Left renal pelvis (tissue), 4 donors: Measurements from ENCODE around the gene MAK. TPM values are rescaled to one million over a fixed set of nuclear protein-coding genes. Genes with fewer than 3 reads are reported as not detected.
A peak's percentile ranks its signal among the peaks of the same experiment; 100 is the strongest.
"Not testable (repeated sequence)": the region's sequence is repeated elsewhere in the genome, so short reads cannot be mapped to it uniquely, and the experiment has no call there.

Experiments
- DNase-seq, 4 donors: peaks; one replicate each; pipeline ENCODE4 v3.0.0-alpha.2; 2013; ENCODE audit warnings: low read depth in 4 of 4, low spot score in 3 of 4
- polyA plus RNA-seq, 4 donors: library from polyadenylated mRNA; unstranded; fragments of 120-200 nt; gene quantifications; one replicate each; pipeline ENCODE4 v1.2.1, GENCODE V29; 2013; ENCODE audit not compliant: insufficient read length in 4 of 4

The MAK gene
- polyA plus RNA-seq, 4 donors = 0.45 to 2.8 (median 1.4) TPM

DNA sequence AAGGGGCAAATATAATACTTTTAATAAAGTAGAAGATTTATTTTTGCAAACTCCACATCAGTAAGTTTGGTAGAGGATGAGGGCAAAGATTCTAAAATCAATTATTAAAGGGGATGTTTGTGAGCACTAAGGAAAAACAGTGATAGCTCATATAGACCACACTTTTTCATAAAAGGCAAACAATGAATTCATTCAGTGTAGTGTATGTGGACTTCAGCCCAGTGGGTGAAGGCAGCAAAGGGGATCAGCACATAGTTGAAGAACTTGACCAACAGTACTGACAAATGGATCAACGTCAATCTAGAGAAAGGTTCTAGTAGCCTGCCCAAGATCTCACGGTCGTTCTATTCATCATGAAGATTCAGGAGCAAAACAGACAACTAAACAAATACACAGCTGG lies 45.3 kb downstream of the MAK start:
- no peak for DNase-seq

GRCh38 chr6:10792101-10792500 lies 46.2 kb downstream of the MAK start:
- no peak for DNase-seq

GRCh38 chr6:10791673-10792072 lies 46.7 kb downstream of the MAK start:
- DNase-seq = no peak

DNA sequence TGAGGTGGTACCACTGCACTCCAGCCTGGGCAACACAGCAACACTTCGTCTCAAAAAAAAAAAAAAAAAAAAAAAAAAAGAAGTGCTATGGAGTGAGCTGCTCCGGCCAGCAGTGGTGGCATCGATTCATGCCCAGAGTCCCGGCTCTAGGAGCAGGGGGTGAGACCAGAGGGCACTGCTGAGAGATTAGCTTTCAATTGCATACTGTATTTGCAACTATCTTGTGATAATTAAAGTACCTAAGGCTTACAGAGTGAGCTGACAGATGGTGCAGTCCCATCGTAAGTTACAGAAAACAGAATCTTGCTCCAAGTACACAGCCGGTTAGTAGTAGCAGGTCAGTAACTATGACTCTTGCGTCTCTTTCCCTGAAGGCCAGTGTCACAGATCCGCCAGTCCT lies 59.3 kb downstream of the MAK start:
- DNase-seq = no peak

DNA sequence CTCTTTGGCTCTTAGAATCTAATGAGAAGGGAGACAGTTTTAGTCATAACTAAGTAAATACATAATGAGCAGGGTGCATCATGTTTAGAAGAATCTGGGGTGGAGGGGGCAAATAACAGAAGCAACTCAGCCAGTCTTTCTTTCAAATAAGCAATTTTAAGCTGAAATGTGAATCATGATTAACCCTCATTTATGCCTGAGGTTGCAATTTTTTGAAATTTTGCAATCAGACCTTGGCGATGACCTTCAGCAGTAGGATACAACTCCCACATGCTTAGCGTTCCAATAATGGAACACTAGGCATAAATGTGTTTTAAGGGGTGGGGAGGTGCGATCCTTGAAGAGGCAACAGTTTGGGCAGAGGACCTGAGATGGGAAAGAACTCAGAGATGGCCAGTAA lies 60.1 kb downstream of the MAK start:
- DNase-seq = no peak

DNA sequence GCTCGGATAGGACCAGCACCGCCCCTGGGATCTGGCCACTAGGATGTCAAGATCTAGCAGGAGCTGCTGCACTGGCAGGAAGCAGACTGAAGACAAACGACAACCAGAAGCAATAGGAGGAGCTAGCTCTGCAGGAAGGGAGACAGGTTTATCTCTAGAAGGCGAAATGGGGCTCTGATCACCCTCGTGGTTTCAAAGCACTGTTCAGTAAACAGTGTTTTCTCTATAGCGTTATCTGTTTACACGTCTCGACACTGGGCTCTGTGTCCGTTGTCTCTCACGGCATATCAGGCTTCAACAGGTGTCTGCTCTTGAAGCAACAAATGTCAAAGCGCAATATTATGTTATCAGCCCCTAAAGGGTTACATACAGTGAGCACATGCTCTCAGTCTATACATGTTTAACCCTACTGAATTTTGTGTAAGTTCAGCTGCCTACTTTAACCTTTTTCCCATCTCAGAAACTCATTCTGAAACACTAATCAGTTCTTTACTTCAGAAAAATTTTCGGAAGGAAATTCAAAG lies 66.9 kb downstream of the MAK start:
- no peak for DNase-seq

GRCh38 chr6:10769419-10769818 lies 68.9 kb downstream of the MAK start:
- DNase-seq = no peak

DNA sequence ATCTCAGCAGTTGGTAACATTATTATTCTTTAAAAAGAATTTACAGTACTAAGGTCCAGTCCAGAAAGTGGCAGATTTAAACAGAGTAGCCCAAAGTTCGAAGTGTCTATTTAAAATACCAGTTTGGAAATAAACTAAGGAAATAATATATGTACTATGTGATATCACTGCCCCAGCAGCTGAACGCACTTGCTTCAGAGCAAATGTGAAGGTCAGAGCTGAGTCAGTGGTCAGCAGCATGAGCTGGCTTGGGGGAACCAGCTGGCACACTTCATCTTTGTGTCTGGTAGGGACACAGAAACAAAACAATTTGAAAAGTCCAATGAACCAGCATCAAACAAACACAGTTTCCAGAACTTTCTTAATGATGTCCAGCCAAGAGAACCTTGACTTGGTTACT lies 75.3 kb downstream of the MAK start:
- no peak for DNase-seq

GRCh38 chr6:10759884-10760329 lies 78.4 kb downstream of the MAK start:
- no peak for DNase-seq

GRCh38 chr6:10759312-10759839 lies 79.0 kb downstream of the MAK start:
- DNase-seq = no peak

DNA sequence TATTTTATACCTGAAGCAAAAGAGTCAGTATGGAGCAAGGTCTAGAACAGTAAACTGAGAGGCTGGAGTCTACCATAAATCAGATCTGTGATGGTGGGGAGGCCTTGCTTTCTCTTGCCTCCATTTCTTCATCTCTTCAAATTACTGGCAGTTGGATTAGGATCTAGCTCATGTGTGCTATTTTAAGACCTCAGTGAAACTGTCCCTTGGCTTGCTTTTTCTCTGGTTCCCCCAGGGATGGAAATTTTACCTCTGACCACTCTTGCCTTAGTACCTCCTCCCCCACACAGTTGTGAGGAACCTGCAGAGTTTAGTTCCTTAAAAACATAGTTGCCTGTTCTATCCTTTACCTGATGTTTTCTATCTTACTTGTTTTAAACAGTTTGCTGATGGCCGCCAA lies 82.3 kb downstream of the MAK start:
- no peak for DNase-seq

DNA sequence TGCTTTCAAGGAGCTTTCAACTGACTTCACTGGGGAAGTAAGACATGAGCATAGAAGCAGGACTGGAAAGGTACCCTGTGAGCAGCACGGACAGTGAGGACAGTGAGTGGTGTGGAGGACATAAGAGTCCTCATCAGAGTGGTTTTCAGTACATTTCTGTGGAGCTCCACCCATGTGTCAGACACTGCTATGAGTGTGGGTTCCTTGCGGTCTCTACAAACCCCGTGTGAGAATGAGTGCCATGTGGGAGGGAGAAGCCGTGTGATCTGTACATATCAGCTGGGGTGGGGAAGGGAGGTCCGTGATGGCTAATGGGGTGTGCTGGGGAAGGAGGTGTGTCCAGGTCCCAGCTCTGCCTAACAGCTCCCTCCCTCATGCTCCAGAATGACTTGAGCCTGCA lies 86.6 kb downstream of the MAK start:
- not testable (repeated sequence) for DNase-seq

DNA sequence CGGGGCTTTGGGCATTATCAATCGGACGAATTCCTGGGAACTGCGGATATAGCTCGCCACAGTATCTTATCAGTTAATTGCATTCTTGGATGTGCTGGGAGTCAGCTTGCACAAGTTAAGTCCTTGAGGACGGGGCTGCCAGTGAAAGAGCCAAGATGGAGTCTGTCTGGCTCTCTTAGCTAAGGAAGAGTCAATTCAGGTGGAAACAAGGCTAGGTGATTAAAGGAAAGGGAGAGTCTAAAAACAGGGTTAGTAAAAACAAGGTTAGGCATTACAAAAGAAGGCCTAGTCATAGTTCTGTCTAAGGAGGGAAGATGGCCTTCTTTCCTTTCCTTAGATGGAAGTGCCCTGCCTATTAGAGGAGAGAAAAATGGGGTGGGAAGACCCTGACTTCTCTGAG lies 87.8 kb downstream of the MAK start:
- not testable (repeated sequence) for DNase-seq

DNA sequence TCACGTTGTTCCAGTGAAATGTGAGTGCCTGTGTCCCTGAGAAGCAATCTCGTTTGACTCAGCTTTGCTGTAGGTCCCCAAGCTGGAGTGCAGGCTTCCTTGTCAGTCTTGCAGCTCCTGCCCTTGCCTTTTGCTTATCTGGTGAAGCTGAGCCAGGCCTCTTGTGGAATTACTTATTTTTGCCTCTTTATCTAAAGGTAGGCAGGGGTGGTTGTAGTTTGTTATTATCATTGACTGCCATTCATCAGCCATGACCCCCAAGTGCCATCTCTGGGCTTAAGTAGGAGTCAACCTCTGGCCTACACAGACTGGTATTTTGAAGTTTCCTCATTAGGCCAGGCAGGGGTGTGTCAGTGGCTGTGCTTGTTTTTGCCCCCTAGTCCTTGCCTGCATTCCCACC lies 88.6 kb downstream of the MAK start:
- no peak for DNase-seq

GRCh38 chr6:10747251-10747972 lies 90.9 kb downstream of the MAK start, which contains the start of gene TMEM14B:
Gene TMEM14B (plus strand): TSS chr6:10747805. CDS start chr6:10749246, 1,441 bp downstream.
- DNase-seq = peak; percentile 92 to 95 (median 94)

DNA sequence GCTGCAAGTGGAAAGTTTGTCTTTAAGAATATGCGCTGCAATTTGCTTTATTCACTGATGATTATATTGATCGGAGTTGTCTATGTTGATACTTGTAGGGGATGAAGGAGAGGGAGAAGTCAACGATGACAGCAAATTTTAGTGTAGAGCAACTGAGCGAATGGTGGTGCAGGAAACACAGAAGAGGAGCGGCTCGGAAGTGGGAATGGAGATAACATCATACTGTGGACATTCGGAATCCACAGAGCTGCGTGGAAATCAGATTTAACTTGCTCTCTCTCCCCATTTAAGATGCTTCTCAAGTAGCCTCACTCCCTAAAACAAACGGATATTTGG lies 91.5 kb downstream of the MAK start:
- DNase-seq = no peak

DNA sequence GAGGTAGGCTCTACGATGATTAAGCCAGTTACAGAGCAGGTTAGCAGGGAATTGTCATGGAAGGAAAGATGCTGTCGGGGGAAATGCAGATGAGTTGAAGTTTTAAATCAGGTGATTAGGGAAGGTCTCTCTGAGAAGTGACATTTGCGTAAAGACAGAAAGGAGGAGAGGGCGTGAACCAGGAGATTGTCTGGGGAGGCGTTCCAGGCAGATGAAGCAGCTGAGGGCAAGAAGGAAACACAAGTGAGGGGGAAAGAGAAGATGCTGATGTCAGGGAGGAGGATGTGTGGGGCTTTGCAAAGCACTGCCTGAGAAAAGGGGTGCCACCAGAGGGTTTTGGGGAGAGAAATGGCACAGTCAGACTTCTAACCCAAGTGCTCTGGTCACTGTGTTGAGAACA lies 93.2 kb downstream of the MAK start:
- DNase-seq = no peak

GRCh38 chr6:10743515-10743914 lies 94.8 kb downstream of the MAK start:
- no peak for DNase-seq

GRCh38 chr6:10742251-10742650 lies 96.1 kb downstream of the MAK start:
- no peak for DNase-seq

GRCh38 chr6:10741643-10742042 lies 96.7 kb downstream of the MAK start:
- DNase-seq = not testable (repeated sequence)

- no peak for DNase-seq
These were observed 98.3 kb downstream of the MAK start for GRCh38 chr6:10740061-10740460.

DNA sequence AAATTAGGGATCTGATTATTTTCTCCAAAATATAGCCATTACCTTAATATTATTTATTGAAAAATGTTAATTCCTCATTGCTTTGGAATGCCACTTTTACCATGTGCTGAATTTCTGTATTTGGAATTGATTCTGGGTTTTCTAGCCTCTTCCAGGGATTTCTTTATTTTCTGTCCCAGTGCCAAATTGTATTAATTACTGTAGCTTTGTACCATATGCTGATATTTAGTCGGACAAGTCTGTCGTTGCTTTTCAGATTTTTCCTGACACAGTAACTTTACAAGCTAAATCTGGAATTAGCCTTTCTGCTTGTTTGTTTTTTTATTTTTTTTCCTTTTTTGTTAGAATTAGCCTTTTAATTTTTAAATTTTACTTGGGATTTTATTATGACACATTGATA lies 101.6 kb downstream of the MAK start:
- DNase-seq = no peak
